ENCODE results near the gene PEX16.

Gene PEX16

DNA sequence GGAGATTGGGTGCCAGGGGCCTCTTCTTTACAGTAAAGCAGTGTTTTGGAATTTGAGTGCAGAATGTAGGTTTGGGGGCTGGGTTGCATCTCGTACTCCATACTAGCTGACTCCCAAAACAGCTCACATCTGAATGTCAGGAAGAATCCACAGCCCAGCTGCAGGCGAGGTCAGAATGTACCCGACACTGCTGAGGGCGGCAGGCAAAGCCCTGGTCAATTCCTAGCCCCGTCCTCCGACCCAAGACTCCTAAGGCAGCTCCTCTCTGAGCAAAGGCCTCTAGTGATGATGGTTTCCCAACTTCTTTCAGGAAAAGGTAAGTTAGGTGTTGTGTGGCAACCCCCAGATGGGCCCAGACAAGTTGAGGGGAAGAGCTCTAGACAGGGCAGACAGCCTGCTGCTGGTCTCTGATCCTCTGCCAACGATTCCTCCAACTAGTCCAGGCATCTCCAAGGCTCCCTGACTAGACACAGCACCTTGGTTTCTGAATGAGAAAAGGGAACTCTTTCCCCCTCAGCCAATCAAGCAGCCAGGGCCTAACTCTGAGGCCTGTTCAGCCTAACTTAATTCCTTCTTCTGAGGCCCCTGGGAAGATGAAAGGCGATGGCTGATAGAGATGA, 13.4 kb upstream of the PEX16 start:
- DNase-seq (ENCODE audit: low read depth in 2 of 2) = no peak

DNA sequence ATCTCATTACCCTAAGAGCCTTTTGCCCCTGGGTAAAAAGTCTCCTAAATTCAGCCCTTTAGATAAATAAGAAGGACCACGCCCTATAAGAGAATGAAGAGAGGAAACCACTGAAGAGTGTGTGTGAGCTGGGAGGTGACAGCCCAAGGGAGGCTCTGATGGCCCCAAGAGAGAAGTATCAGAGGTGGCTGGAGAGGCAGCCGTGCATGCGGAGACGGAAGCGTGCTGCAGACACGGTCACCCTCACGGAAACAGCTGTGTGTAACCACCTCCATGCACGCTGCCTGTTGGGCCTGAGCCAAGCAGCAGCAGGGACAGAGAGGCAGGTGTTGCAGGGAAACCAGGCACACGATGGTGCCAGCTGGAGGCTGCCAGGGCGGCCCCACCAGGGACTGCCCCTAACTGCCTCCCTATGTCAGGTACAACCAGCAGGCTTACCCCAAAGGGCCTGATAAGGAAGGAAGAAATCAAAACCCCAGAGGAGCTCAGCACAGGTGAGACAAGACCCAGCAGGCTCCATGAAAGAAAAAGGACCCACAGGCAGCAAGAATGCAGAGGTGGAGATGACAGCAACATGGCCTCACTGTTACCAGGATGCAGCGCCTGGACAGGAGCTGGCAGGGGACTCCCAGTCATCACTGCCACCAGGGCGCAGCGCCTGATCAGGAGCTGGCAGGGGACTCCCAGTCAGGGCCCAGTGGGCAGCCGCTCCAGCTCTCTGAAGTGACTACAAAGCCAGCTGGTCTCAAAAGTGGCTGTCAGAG, 12.5 kb upstream of the PEX16 start:
- DNase-seq (ENCODE audit: low read depth in 2 of 2) = no peak

DNA sequence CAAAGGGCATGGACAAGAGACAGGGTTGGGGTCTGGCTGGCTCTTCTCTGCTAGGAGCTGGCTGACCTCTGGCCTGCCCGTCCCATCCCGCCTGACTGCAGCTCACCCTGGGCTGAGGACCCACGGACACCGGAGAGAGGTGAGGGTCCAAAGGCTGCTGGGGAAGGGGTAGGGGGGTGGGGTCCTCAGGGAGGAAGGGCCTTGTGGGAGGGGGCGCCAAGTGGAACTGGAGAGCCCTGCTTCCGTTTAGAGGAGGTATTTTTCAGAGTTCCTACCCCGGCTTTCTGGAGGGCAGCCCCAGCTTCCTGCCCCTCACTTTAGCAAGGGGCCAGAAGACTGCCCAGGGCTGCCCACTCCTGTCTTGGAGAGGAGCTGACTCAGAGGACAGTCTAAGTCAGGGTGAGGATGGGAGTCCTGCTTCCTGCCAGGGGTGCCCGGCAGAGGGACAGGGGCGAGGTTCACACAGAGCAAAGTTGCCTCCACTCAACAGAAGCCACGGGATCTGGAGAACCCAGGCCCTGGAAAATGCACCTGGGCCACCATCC, 11.9 kb upstream of the PEX16 start:
- no peak for DNase-seq (ENCODE audit: low read depth in 2 of 2)

DNA sequence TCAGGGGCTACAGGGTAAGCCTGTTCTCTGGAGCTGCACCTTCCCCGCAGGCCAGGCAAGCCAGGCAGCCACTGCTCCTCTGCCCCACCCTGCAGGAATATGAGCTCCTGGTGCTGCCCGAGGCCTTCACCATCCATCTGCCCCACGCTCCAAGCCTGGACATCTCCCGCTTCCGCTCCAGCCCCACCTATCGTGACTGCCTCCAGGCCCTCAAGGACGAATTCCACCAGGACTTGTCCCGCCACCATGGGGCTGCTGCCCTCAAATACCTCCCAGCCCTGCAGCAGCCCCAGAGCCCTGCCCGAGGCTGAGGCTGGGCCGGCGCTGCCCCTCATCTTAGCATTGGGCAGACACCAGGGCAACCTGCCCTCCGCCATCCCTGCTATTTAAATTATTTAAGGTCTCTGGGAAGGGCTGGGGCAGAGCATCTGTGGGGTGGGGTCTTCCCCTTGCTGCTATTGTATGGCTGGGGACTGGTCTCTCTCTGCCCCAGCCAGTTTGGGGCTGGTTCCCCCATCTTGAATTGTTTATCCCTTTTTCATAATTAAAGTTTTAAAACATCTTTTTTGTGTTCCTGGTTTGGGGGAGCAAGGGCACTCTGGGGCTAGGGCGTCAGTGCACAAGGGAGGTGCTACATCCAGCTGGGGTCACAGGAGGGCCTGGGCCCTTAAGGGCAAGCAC, 11.0 kb upstream of the PEX16 start:
- DNase-seq (ENCODE audit: low read depth in 2 of 2) = no peak

DNA sequence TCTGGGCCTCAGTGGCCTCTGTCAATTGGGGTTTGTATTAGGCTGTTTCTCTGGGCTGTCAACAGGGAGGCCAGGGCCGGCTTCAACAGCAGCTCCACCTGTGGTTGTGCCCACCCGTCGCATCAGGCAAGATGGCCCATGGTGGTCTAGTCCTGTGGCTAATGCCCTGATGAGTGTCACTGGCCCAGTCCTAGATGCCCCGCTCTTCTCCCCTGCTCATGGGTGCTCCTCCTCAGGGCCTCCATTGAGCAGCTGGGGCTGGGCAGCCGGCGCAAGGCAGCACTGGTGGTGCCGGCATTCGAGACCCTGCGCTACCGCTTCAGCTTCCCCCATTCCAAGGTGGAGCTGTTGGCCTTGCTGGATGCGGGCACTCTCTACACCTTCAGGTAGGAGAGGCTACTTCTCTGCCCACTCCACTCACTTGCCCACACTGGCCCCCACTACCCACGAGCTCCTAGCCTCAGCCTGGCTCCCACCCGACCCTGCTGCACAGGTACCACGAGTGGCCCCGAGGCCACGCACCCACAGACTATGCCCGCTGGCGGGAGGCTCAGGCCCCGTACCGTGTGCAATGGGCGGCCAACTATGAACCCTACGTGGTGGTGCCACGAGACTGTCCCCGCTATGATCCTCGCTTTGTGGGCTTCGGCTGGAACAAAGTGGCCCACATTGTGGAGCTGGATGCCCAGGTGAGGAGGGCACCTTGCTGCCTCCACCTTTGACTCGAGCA, 10.2 kb upstream of the PEX16 start:
- no peak for DNase-seq (ENCODE audit: low read depth in 2 of 2)

DNA sequence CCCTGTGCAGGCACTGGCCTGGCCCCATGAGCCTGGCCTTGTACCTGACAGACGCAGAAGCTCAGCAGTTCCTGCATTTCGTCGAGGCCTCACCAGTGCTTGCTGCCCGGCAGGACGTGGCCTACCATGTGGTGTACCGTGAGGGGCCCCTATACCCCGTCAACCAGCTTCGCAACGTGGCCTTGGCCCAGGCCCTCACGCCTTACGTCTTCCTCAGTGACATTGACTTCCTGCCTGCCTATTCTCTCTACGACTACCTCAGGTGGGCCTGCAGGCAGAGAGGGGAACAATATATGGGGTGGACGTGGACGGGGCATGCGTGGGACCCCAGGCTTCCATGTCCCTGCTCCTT, 9.6 kb upstream of the PEX16 start:
- DNase-seq (ENCODE audit: low read depth in 2 of 2) = no peak

DNA sequence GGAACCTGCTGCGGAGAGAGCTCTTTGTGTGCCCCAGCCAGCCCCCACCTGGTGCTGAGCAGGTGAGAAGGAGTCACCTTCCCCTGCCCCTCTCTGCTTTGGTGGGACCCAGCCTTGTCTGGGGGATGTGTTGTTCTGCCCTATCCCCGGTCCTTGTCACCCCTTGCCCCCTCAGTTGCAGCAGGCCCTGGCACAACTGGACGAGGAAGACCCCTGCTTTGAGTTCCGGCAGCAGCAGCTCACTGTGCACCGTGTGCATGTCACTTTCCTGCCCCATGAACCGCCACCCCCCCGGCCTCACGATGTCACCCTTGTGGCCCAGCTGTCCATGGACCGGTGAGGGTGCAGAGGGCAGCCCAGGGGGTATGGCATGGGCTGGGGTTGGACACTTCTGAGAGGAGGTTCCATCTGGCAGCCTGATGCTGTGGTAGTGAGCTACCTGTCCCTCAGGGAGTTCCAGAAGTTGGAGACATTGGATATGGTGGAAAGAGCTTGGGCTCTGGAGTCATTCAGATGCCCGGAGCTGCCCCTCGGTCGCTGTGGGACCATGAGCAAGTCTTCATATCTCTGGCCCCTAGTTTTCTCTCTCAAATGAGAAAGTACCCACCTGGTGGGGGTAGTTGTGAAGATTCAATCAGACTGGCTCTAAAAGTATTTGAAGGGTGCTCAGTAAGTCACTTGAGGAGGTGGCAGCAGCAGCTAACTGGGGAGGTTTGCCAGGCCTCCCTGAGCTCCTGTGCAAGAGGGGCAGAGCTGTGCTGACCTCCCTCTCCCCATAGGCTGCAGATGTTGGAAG, 9.1 kb upstream of the PEX16 start:
- DNase-seq (ENCODE audit: low read depth in 2 of 2) = no peak

DNA sequence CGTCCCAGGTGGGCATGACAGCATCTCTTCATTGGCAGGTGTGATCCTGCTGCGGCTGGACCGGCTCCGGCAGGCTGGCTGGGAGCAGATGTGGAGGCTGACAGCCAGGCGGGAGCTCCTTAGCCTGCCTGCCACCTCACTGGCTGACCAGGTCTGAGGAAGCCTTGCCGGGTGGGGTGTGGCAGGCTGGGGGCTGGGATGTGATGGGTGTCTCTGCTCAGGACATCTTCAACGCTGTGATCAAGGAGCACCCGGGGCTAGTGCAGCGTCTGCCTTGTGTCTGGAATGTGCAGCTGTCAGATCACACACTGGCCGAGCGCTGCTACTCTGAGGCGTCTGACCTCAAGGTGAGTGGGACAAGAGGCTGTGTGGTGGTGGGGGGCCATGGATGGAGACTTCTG, 8.3 kb upstream of the PEX16 start:
- no peak for DNase-seq (ENCODE audit: low read depth in 2 of 2)

DNA sequence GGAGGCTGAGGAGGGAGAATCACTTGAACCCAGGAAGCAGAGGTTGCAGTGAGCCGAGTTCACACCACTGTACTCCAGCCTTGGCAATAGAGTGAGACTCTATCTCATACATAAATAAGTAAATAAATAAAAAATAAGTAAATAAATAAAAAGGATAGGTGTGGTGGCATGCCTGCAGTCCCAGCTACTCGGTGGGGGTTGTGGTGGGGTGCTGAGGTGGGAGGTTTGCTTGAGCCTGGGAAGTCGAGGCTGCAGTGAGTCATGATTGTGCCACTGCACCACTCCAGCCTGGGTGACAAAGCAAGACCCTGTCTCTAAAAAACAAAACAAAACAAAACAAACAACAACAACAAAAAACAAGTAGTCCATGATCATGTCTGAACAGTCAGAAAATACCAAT, 7.9 kb upstream of the PEX16 start:
- no peak for DNase-seq (ENCODE audit: low read depth in 2 of 2)

DNA sequence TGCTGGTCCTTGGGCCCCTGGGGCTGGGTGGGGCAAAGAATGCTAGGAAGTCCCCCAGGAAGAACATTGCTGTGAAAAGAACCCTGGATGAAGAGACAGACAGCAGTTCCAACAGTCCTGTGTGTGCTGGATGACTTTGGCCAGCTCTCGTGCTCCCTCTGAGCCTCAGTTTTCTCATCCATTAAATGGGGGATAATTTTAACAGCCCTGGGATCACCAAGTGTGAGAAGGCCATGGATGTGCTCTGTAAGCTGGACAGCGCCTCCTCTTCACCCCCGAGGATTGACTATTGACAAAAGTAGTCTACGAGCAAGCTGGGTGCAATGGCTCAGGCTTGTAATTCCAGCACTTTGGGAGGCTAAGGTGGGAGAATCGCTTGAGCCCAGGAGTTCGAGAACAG, 7.2 kb upstream of the PEX16 start:
- DNase-seq (ENCODE audit: low read depth in 2 of 2) = no peak

DNA sequence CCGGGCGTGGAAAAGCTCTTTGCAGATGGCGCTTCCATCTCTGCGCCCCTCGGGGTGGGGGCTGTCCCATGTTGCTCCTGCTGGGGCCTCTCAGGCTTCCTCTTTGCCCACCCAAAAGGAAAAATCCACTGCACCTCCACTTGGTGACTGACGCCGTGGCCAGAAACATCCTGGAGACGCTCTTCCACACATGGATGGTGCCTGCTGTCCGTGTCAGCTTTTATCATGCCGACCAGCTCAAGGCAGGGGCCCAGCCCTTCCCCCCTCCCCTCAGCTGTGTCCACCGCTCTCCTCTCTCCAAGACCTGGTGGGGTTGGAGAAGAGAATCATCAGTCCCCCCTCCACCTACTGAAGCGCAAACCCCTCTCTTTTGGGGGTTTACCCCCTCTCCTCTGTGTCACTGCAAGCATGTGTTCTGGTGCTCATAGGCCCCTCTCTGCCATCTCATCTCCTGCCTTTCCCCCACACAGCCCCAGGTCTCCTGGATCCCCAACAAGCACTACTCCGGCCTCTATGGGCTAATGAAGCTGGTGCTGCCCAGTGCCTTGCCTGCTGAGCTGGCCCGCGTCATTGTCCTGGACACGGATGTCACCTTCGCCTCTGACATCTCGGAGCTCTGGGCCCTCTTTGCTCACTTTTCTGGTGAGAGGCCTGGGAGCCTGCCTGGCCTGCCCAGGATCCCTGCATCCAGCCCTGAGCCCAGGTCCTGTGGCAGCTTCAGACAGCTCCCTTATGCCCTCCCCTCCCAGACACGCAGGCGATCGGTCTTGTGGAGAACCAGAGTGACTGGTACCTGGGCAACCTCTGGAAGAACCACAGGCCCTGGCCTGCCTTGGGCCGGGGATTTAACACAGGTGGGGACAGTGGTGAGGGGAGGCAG, 6.6 kb upstream of the PEX16 start:
- no peak for DNase-seq (ENCODE audit: low read depth in 2 of 2)

DNA sequence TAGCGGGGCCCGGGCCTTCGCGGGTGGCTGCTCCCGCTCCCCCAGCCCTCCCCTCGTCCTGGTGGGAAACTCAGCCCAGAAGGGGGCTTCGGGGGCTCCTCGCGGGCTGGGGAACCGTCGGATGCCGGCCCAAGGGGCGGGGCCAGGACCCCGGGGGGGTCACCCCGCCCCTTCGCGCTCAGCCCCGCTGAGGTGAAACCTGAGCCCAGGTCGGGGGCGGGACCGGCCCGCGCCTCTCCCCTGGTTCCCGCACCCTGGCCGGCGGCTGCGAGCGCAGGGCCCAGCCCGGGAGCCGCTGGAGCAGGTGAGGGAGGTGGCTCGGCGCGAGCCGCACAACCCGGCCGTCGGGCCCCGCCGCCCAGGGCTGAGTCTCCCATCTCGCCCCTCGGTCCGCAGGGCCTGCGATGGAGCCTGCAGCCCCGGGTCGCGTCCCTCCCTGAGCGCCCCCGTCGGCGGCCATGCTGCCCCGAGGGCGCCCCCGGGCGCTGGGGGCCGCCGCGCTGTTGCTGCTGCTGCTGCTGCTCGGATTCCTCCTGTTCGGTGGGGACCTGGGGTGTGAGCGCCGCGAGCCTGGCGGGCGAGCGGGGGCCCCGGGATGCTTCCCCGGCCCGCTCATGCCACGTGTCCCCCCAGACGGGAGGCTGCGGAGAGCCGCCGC, 4.9 kb upstream of the PEX16 start, which contains the start of gene LARGE2:
Gene LARGE2 (plus strand): TSS at position 232 of the 658 bp plus-strand sequence. CDS start 227 bp downstream, at position 459.
- no peak for DNase-seq (ENCODE audit: low read depth in 2 of 2)

DNA sequence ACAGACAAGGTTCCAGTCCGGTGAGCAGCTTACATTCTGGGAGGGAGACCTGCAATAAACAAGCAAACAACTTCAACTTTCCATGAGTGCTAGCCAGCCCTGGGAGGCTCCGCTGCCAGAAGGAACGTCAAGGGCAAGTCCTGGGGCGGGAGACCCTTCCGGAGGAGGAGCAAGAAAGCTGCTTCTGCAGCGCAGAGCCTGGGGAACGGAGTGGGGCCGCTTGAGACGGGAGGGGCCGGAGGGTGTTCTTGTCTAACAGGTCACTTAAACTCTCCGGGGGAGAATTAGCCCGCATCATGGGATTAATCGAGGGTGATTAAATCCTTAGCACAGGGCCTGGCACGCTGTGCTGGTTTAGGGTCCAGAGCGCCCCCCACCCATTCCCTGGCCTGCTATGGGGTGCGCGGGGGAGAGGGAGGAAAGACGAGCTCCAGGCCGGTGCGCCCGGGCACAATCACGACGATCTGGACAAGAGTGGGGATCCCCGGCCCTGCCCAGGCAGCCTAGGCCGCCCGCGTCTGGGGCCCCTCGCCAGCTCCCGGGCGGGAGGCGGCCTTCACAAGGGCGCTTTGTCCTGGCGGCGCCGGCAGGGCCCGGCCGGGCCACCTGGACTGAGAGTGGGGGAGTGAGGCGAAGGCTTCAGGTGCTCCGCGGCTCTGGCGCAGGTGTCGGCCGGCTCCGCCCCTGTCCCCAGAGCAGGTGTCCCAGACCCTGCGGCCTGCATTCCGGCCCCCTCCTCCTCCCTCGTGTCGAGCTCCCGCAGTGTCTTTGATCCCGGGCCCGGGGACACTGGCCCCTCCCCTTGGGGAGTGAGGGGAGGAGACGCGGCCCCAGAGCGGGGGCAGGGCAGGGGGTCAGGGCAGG, 4.1 kb upstream of the PEX16 start:
- no peak for DNase-seq (ENCODE audit: low read depth in 2 of 2)

DNA sequence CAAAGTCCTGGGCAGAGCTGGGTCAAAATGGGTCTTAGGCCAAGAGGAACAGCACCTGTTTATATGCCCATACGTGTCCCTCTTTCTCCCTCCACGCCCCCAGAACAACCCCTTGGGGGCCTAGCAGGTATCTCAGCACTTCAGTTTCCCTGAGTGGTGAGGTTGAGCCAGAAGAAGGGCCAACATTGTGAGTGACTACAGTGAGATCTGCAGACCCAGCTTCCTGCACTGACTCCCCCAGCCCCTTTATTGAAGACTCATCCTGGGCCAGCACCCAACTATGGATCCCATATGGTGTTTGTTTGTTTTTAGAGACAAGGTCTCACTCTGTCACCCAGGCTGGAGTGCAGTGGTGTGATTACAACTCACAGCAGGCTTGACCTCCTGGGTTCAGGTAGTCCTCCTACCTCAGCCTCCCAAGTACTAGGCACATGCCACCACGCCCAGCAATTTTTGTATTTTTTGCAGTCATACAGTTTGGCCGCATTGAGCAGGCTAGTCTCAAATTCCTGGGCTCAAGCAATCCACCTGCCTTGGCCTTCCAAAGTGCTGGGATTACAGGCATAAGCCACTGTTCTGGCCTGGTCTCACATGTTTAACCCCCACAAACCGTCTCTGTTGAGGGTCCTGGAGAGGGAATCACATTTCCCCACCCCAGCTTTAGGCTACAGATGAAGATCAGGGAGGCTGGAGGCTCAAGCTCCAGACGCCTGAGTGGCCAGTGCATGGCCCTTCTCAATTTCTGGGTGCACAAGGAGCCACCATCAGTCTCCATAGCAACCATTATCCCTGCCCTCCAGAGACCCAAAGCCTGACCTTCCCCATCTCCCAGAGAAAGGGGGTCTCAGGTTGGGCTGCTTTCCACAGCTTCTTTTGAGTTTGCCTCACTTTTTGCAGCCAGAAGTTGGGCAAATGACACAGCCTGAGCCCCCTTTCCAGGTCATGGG, 3.1 kb upstream of the PEX16 start:
- DNase-seq (ENCODE audit: low read depth in 2 of 2) = no peak

DNA sequence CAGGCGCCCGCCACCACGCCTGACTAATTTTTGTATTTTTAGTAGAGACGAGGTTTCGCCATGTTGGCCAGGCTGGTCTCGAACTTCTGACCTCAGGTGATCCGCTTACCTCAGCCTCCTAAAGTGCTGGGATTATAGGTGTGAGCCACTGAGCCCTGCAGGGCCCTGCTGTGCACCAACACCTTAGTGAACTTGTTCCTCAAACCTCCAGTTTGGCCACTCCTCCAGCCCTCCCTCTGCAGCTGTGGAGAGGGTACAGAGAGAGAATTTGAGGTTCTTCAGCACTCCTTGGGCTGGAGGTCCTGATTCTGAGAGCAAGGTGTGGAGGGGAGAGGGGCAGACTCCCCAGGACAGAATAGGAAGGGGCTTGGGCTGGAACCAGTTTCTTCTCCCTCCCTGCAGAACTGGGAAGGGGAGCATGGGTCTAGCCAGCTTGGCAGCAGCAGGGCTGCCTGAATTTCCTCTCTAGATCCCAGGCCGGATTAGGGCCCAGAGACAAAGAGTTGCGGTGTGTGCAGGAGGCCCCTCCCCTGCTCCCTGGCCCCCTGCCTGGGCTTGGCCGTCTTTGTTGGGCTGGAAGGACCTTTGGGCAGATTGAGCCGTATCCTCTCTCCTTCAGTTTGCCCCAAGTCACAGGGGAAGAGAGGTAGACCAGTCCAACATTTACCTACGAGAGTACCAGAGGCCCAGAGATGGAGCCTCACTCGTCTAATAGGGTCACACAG, 2.3 kb upstream of the PEX16 start:
- no peak for DNase-seq (ENCODE audit: low read depth in 2 of 2)

DNA sequence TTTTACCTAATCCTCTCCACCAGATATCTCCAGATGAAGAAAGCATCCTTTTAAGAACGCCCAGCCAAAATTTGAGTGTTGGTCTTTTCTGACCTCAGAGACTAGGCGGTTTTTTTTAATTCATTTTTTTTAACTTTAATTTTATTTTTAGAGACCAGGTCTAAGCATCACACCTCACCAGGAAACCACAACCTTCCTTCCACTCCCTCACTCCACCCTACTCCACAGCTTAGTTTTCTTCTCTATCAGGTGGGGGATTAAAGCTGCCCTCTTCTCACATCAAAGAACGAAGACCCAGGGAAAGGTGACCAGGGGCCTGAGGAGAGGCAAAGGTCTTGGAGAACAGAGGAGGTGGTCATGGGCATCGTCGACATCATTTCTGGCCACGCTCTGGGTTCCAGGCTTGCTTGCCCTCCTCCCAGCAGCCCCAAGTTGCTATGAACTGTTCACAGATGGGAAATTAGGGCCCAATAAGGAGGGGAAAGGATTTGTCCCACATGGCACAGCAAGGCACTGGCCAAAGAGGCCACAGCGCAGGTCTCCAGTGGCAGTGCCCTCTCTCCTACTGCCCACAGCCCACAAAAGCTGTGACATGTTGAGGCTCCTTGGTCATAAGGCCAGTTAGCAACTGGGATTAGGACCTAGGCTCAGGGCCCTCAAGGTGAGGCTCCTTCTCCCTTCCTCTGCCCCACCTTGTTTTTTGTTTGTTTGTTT, 1.4 kb upstream of the PEX16 start:
- DNase-seq (ENCODE audit: low read depth in 2 of 2) = no peak

All from fibroblast of skin of left quadriceps (primary cell).